Stromal cell of bone marrow (primary cell): ENCODE data around the gene HIP1.
"Not testable (repeated sequence)": the region's sequence is repeated elsewhere in the genome, so short reads cannot be mapped to it uniquely, and the experiment has no call there.

ENCODE experiments used
- DNase-seq: peaks from one replicate; pipeline ENCODE4 v3.0.0-alpha.2; 2012; ENCODE audit warnings: low read depth

The HIP1 gene

GRCh38 chr7:75739796-75740672 lies 1.3 kb upstream of the HIP1 start:
- DNase-seq, result no peak

GRCh38 chr7:75738975-75739795 lies 444 bp upstream of the HIP1 start:
- DNase-seq, result peak; percentile 96

- DNase-seq, result no peak
Measured at GRCh38 chr7:75737856-75738603, 711 bp downstream of the HIP1 start.

GRCh38 chr7:75735581-75736350 lies 3.0 kb downstream of the HIP1 start:
- no peak for DNase-seq

GRCh38 chr7:75734586-75735458 lies 3.9 kb downstream of the HIP1 start:
- no peak for DNase-seq

GRCh38 chr7:75732764-75733630 lies 5.7 kb downstream of the HIP1 start:
- DNase-seq, result peak; percentile 70

GRCh38 chr7:75732016-75732521 lies 6.7 kb downstream of the HIP1 start:
- no peak for DNase-seq

- no peak for DNase-seq
Measured at GRCh38 chr7:75729851-75730274, 8.9 kb downstream of the HIP1 start.

GRCh38 chr7:75727881-75728593 lies 10.7 kb downstream of the HIP1 start:
- no peak for DNase-seq

GRCh38 chr7:75727351-75727750 lies 11.4 kb downstream of the HIP1 start:
- DNase-seq, result not testable (repeated sequence)

GRCh38 chr7:75725306-75725705 lies 13.4 kb downstream of the HIP1 start:
- no peak for DNase-seq

- DNase-seq, result no peak
Measured at GRCh38 chr7:75723444-75723843, 15.3 kb downstream of the HIP1 start.

- no peak for DNase-seq
Measured at GRCh38 chr7:75722373-75722772, 16.4 kb downstream of the HIP1 start.

- not testable (repeated sequence) for DNase-seq
Measured at GRCh38 chr7:75721922-75722321, 16.8 kb downstream of the HIP1 start.

GRCh38 chr7:75721426-75721825 lies 17.3 kb downstream of the HIP1 start:
- DNase-seq, result no peak

GRCh38 chr7:75719626-75720025 lies 19.1 kb downstream of the HIP1 start:
- DNase-seq, result no peak

GRCh38 chr7:75718390-75719031 lies 20.2 kb downstream of the HIP1 start:
- DNase-seq, result no peak

- DNase-seq, result not testable (repeated sequence)
Measured at GRCh38 chr7:75717746-75718145, 21.0 kb downstream of the HIP1 start.
